ENCODE results near the gene RAB11FIP3. TPM values are rescaled to one million over a fixed set of nuclear protein-coding genes. Genes with fewer than 3 reads are reported as not detected.

RAB11FIP3 gene
- total RNA-seq, 1 experiment from 2014 or later: 33.7 TPM

- DNase-seq: no peak
- intact Hi-C loops (cut with micrococcal nuclease; ENCODE audit: unreplicated experiment): no loop called here
- TF ChIP-seq, protein P1, sequence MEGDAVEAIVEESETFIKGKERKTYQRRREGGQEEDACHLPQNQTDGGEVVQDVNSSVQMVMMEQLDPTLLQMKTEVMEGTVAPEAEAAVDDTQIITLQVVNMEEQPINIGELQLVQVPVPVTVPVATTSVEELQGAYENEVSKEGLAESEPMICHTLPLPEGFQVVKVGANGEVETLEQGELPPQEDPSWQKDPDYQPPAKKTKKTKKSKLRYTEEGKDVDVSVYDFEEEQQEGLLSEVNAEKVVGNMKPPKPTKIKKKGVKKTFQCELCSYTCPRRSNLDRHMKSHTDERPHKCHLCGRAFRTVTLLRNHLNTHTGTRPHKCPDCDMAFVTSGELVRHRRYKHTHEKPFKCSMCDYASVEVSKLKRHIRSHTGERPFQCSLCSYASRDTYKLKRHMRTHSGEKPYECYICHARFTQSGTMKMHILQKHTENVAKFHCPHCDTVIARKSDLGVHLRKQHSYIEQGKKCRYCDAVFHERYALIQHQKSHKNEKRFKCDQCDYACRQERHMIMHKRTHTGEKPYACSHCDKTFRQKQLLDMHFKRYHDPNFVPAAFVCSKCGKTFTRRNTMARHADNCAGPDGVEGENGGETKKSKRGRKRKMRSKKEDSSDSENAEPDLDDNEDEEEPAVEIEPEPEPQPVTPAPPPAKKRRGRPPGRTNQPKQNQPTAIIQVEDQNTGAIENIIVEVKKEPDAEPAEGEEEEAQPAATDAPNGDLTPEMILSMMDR (IDR thresholded peaks at IDR 0.05; ENCODE audit: unreplicated experiment): no peak
- Mint-ChIP-seq H3K36me3 (ENCODE audit: insufficient read depth, unreplicated experiment) (peaks cover 36% of the 10 kb centered on the region), H3K4me1 (ENCODE audit: low read depth, unreplicated experiment) (no peaks in the 10 kb centered on the region), H3K27ac (ENCODE audit: unreplicated experiment) (no peak overlapping the region), H3K4me3 (ENCODE audit: low read depth, unreplicated experiment) (no peak overlapping the region), H3K27me3 (ENCODE audit: unreplicated experiment) (no peaks in the 10 kb centered on the region), H3K9me3 (ENCODE audit: low read depth, unreplicated experiment) (no peaks in the 10 kb centered on the region)
- CTCF ChIA-PET: no interaction called here
- BruUV-seq (replicated peaks): no TSS peak
These were observed 125.8 kb downstream of the RAB11FIP3 start for GRCh38 chr16:551210-551609.

DNA sequence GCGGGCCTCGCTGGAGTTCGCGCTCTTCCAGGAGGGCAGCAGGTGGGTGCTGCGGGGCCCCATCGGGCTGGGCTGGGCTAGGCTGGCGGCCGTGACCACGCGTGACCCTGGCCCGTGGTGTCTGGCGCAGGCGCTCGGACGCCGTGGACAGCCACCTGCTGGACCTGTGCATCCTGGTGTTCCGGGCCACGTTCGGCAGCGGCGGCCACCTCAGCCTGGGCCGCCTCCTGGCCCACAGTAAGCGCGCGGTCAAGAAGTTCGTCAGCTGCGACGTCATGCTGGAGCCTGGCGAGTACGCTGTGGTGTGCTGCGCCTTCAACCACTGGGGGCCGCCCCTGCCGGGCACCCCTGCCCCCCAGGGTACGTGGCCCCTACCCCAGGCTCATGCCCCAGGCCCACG, 126.7 kb downstream of the RAB11FIP3 start:
- DNase-seq: no peak
- Mint-ChIP-seq H3K4me3 (ENCODE audit: low read depth, unreplicated experiment) (no peak overlapping the region), H3K27me3 (ENCODE audit: unreplicated experiment) (peaks cover 7% of the 10 kb centered on the region), H3K27ac (ENCODE audit: unreplicated experiment) (no peak overlapping the region), H3K4me1 (ENCODE audit: low read depth, unreplicated experiment) (no peaks in the 10 kb centered on the region), H3K9me3 (ENCODE audit: low read depth, unreplicated experiment) (no peaks in the 10 kb centered on the region), H3K36me3 (ENCODE audit: insufficient read depth, unreplicated experiment) (peaks cover 32% of the 10 kb centered on the region)
- intact Hi-C loops (cut with micrococcal nuclease; ENCODE audit: unreplicated experiment): no loop called here
- TF ChIP-seq, protein P1 (IDR thresholded peaks at IDR 0.05; ENCODE audit: unreplicated experiment): no peak
- no TSS peak for BruUV-seq (replicated peaks)
- CTCF ChIA-PET: no interaction called here

DNA sequence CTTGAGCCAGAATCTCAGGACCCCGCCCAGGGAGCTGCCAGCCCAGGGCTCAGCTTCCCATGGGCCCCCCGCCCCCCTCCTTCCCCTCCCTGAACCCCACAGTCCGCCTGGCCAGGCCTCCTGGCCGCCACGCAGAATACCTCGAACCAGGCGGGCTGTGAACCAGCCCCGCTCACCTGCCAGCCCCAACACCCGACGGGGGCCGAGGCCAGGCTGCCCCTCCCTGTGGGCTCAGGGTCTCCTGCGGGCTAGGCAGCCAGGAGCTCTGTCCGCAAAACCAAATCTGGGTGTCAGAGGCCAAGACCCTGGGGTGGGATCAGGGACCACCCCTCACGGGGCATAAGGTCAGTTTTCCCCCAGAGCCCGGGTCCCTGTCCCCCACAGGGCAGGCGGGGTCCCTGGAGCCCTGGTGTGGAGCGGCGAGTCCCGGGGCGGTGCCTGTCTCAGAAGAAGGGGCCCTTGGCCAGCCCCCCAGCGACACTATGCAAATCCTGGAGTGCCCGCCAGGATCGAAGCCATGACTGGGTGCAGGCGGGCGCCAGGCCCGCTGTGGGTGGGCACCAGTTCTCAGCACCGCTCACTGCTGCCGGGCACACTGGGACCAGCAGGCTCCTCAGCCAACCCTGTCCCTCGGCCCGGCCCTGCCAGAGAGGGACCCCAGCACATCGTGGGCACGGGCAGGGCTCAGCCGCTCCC, 128.3 kb downstream of the RAB11FIP3 start:
- peaks cover 22% of the 10 kb centered on the region for H3K27me3 Mint-ChIP-seq (ENCODE audit: unreplicated experiment)
- no peak overlapping the region for H3K4me3 Mint-ChIP-seq (ENCODE audit: low read depth, unreplicated experiment)
- no peaks in the 10 kb centered on the region for H3K4me1 Mint-ChIP-seq (ENCODE audit: low read depth, unreplicated experiment)
- BruUV-seq (replicated peaks): TSS peak; percentile 51
- no peak for DNase-seq
- H3K9me3 Mint-ChIP-seq (ENCODE audit: low read depth, unreplicated experiment): no peaks in the 10 kb centered on the region
- TF ChIP-seq, protein P1 (IDR thresholded peaks at IDR 0.05; ENCODE audit: unreplicated experiment): no peak
- CTCF ChIA-PET: interaction anchor here (0.7 kb wide), 1 partner anchor 310 kb away, joined by 3 read pairs; no protein-coding TSS in a partner anchor
- intact Hi-C loops (cut with micrococcal nuclease; ENCODE audit: unreplicated experiment): no loop called here
- H3K36me3 Mint-ChIP-seq (ENCODE audit: insufficient read depth, unreplicated experiment): peaks cover 26% of the 10 kb centered on the region
- H3K27ac Mint-ChIP-seq (ENCODE audit: unreplicated experiment): no peak overlapping the region

GRCh38 chr16:554297-554621, 128.8 kb downstream of the RAB11FIP3 start:
- Mint-ChIP-seq H3K4me1 (ENCODE audit: low read depth, unreplicated experiment) (no peaks in the 10 kb centered on the region), H3K36me3 (ENCODE audit: insufficient read depth, unreplicated experiment) (peaks cover 24% of the 10 kb centered on the region), H3K4me3 (ENCODE audit: low read depth, unreplicated experiment) (no peak overlapping the region), H3K9me3 (ENCODE audit: low read depth, unreplicated experiment) (no peaks in the 10 kb centered on the region), H3K27ac (ENCODE audit: unreplicated experiment) (no peak overlapping the region), H3K27me3 (ENCODE audit: unreplicated experiment) (peaks cover 28% of the 10 kb centered on the region)
- BruUV-seq (replicated peaks): no TSS peak
- CTCF ChIA-PET: no interaction called here
- no peak for DNase-seq
- TF ChIP-seq, protein P1 (IDR thresholded peaks at IDR 0.05; ENCODE audit: unreplicated experiment): no peak
- intact Hi-C loops (cut with micrococcal nuclease; ENCODE audit: unreplicated experiment): no loop called here

All from Calu3 (cell line).